HEK293 (cell line): Measurements from ENCODE around the gene OR5AU1.
A peak's percentile ranks its signal among the peaks of the same experiment; 100 is the strongest.

Experiments used
- CTCF ChIA-PET: fragments of 350-600 bp; formaldehyde crosslinking; extraction: SDS; loops from one replicate; lab custom pipeline; 2021; ENCODE audit warnings: antibody characterized with exemption; lab: Yijun Ruan, JAX
- POLR2A ChIA-PET: fragments of 300-600 bp; formaldehyde crosslinking; extraction: SDS; loops from one replicate; lab custom pipeline; 2020; ENCODE audit warnings: antibody characterized with exemption, inconsistent platforms; lab: Yijun Ruan, JAX
- H3K27ac ChIP-seq: fragments of 200-500 bp; sonication (Bioruptor generic); 2 replicates; pipeline ENCODE4 v1.5.1; 2014; ENCODE audit warnings: low read depth, low read length, control low read depth, inconsistent platforms; ENCODE audit errors: extremely low read depth
- H3K36me3 ChIP-seq, 2 experiments: fragments of 200-500 bp in 1 of 2; sonication (Bioruptor generic) in 1 of 2; 1 replicate in 1 of 2; 2 replicates in 1 of 2; pipeline ENCODE4 v1.5.1; 2014 to 2017; ENCODE audit warnings: inconsistent platforms in 2 of 2, low read length in 2 of 2; ENCODE audit not compliant: control insufficient read depth in 2 of 2, insufficient read depth in 1 of 2
- H3K4me1 ChIP-seq: fragments of 200-500 bp; sonication (Bioruptor generic); 2 replicates; pipeline ENCODE4 v1.5.1; 2014; ENCODE audit warnings: mild to moderate bottlenecking, low read length, inconsistent platforms; ENCODE audit not compliant: control insufficient read depth, insufficient read depth
- H3K4me3 ChIP-seq: 2 replicates; pipeline ENCODE4 v1.5.1; 2011; ENCODE audit warnings: low read depth, mild to moderate bottlenecking, control low read depth, low read length, moderate library complexity
- H3K9me3 ChIP-seq: fragments of 200-500 bp; sonication (Bioruptor generic); 2 replicates; pipeline ENCODE4 v1.5.1; 2014; ENCODE audit warnings: low read depth, low read length, inconsistent platforms; ENCODE audit not compliant: control insufficient read depth, insufficient read depth
- KLF17 ChIP-seq: fragments of 450-650 bp; formaldehyde crosslinking; IDR thresholded peaks from 2 replicates; pipeline ENCODE4 v1.5.1; 2016; ENCODE audit warnings: missing biosample characterization, missing genetic modification characterization
- PRDM2 ChIP-seq: fragments of 450-650 bp; formaldehyde crosslinking; IDR thresholded peaks from 2 replicates; pipeline ENCODE4 v1.5.1; 2016; ENCODE audit warnings: missing biosample characterization, missing genetic modification characterization, borderline replicate concordance
- SCRT2 ChIP-seq: fragments of 450-650 bp; formaldehyde crosslinking; IDR thresholded peaks from 2 replicates; pipeline ENCODE4 v1.5.1; 2016; ENCODE audit warnings: missing biosample characterization, missing genetic modification characterization
- ZBTB20 ChIP-seq: fragments of 450-650 bp; formaldehyde crosslinking; IDR thresholded peaks from 2 replicates; pipeline ENCODE4 v1.5.1; 2016; ENCODE audit warnings: missing biosample characterization, missing genetic modification characterization
- ZBTB26 ChIP-seq: fragments of 450-650 bp; formaldehyde crosslinking; optimal IDR thresholded peaks from 2 replicates; pipeline ENCODE3; 2016; ENCODE audit warnings: missing biosample characterization, mild to moderate bottlenecking, missing genetic modification characterization
- ZBTB48 ChIP-seq: fragments of 450-650 bp; formaldehyde crosslinking; IDR thresholded peaks from 2 replicates; pipeline ENCODE4 v1.5.1; 2016; ENCODE audit warnings: missing biosample characterization, missing genetic modification characterization
- ZNF133 ChIP-seq: fragments of 450-650 bp; formaldehyde crosslinking; IDR thresholded peaks from 2 replicates; pipeline ENCODE4 v1.5.1; 2016; ENCODE audit warnings: missing biosample characterization, missing genetic modification characterization
- ZNF148 ChIP-seq: fragments of 450-650 bp; formaldehyde crosslinking; IDR thresholded peaks from 2 replicates; pipeline ENCODE4 v1.5.0; 2017; ENCODE audit warnings: missing biosample characterization, missing genetic modification characterization, borderline replicate concordance
- ZNF175 ChIP-seq: fragments of 450-650 bp; formaldehyde crosslinking; IDR thresholded peaks from 2 replicates; pipeline ENCODE4 v1.5.1; 2016; ENCODE audit warnings: missing biosample characterization, missing genetic modification characterization
- ZNF184 ChIP-seq: fragments of 450-650 bp; IDR thresholded peaks from 2 replicates; pipeline ENCODE4 v1.5.1; 2018; ENCODE audit warnings: missing biosample characterization, mild to moderate bottlenecking, missing genetic modification characterization
- ZNF19 ChIP-seq: fragments of 450-650 bp; formaldehyde crosslinking; IDR thresholded peaks from 2 replicates; pipeline ENCODE4; 2016; ENCODE audit warnings: missing biosample characterization, missing genetic modification characterization, low read depth
- ZNF202 ChIP-seq: fragments of 450-650 bp; formaldehyde crosslinking; IDR thresholded peaks from 2 replicates; pipeline ENCODE4 v1.5.1; 2016; ENCODE audit warnings: missing biosample characterization, missing genetic modification characterization, borderline replicate concordance
- ZNF24 ChIP-seq: fragments of 450-650 bp; formaldehyde crosslinking; IDR thresholded peaks from 2 replicates; pipeline ENCODE4 v1.5.1; 2016; ENCODE audit warnings: missing biosample characterization, missing genetic modification characterization
- ZNF274 ChIP-seq, 2 experiments: fragments of 200-500 bp in 1 of 2; fragments of 450-650 bp in 1 of 2; sonication (Bioruptor generic) in 1 of 2; formaldehyde crosslinking in 1 of 2; IDR thresholded peaks; 2 replicates each; pipeline versions ENCODE4 v1.5.1 to v1.6.1; 2014 to 2016; ENCODE audit warnings: borderline replicate concordance in 1 of 2, inconsistent platforms in 1 of 2, low read length in 1 of 2, missing biosample characterization in 1 of 2, missing genetic modification characterization in 1 of 2
- ZNF362 ChIP-seq: fragments of 450-650 bp; formaldehyde crosslinking; IDR thresholded peaks from 2 replicates; pipeline ENCODE4 v1.5.1; 2016; ENCODE audit warnings: missing biosample characterization, missing genetic modification characterization
- ZNF488 ChIP-seq: fragments of 450-650 bp; formaldehyde crosslinking; IDR thresholded peaks from 2 replicates; pipeline ENCODE4 v1.5.1; 2016; ENCODE audit warnings: missing biosample characterization, missing genetic modification characterization
- ZNF513 ChIP-seq: fragments of 450-650 bp; IDR thresholded peaks from 2 replicates; pipeline ENCODE4 v1.5.1; 2018; ENCODE audit warnings: missing biosample characterization, missing genetic modification characterization
- ZNF670 ChIP-seq: fragments of 450-650 bp; formaldehyde crosslinking; IDR thresholded peaks from 2 replicates; pipeline ENCODE4 v1.5.1; 2016; ENCODE audit warnings: missing biosample characterization, missing genetic modification characterization, low read depth
- ZNF701 ChIP-seq: fragments of 450-650 bp; formaldehyde crosslinking; IDR thresholded peaks from 2 replicates; pipeline ENCODE4 v1.5.1; 2016; ENCODE audit warnings: missing biosample characterization, missing genetic modification characterization
- ZNF747 ChIP-seq: fragments of 450-650 bp; formaldehyde crosslinking; IDR thresholded peaks from 2 replicates; pipeline ENCODE4 v1.5.1; 2016; ENCODE audit warnings: missing biosample characterization, missing genetic modification characterization
- ZNF785 ChIP-seq: fragments of 450-650 bp; formaldehyde crosslinking; IDR thresholded peaks from 2 replicates; pipeline ENCODE4 v1.5.1; 2016; ENCODE audit warnings: missing biosample characterization, missing genetic modification characterization
- ZNF792 ChIP-seq: fragments of 450-650 bp; formaldehyde crosslinking; IDR thresholded peaks from 2 replicates; pipeline ENCODE4 v1.5.1; 2016; ENCODE audit warnings: missing biosample characterization, missing genetic modification characterization

The OR5AU1 gene

GRCh38 chr14:21191809-21192446 lies 36.1 kb upstream of the OR5AU1 start:
- CTCF ChIA-PET = interaction anchor here (1.0 to 1.9 kb wide), 3 partner anchors 11 to 57 kb away, joined by 3 to 4 read pairs (median 3); no protein-coding TSS in a partner anchor
- Histone ChIP-seq H3K9me3 (no peaks in the 10 kb centered on the region), H3K4me1 (no peaks in the 10 kb centered on the region; the same call in 1 of the 2 replicates), H3K4me3 (peak overlapping the region; percentile 18), H3K27ac (no peak overlapping the region; the same call in 1 of the 2 replicates), H3K36me3 (no peaks in the 10 kb centered on the region)
- POLR2A ChIA-PET = interaction anchor here (0.6 to 1.2 kb wide), 4 partner anchors 16 to 245 kb away, joined by 3 to 7 read pairs (median 4); no protein-coding TSS in a partner anchor
- TF ChIP-seq ZNF362 (tag by site-specific recombination) (no peak), ZBTB26 (tag by site-specific recombination) (no peak), ZNF274 (IDR thresholded peaks at IDR 0.05; ENCODE audit: low read length) (no peak), ZNF274 (tag by site-specific recombination; IDR thresholded peaks at IDR 0.05; ENCODE audit: borderline replicate concordance) (no peak), ZNF670 (tag by site-specific recombination) (no peak), ZNF701 (tag by site-specific recombination) (no peak), ZNF785 (tag by site-specific recombination) (no peak), ZNF19 (tag by site-specific recombination) (no peak), ZNF747 (no peak), ZNF148 (tag by site-specific recombination) (no peak), SCRT2 (tag by site-specific recombination) (no peak), KLF17 (tag by site-specific recombination) (no peak), ZNF175 (tag by site-specific recombination) (no peak), ZNF133 (tag by site-specific recombination) (no peak), ZNF792 (no peak), PRDM2 (tag by site-specific recombination) (no peak), ZNF488 (tag by site-specific recombination) (no peak), ZNF202 (no peak), ZNF184 (no peak), ZNF24 (0 out of 2 replicates have a peak, but pooled peaks have one; percentile 31), ZBTB48 (tag by site-specific recombination) (peak; percentile 82), ZNF513 (tag by site-specific recombination) (no peak), ZBTB20 (peak; percentile 96)
